ENCODE measurements around the gene FARP2. TPM values are rescaled to one million over a fixed set of nuclear protein-coding genes. Genes with fewer than 3 reads are reported as not detected.

The FARP2 gene
- total and polyA plus RNA-seq, 2 of the 4 experiments (the other 2 are of a cell fraction), result 17.1 to 30.8 TPM

DNA sequence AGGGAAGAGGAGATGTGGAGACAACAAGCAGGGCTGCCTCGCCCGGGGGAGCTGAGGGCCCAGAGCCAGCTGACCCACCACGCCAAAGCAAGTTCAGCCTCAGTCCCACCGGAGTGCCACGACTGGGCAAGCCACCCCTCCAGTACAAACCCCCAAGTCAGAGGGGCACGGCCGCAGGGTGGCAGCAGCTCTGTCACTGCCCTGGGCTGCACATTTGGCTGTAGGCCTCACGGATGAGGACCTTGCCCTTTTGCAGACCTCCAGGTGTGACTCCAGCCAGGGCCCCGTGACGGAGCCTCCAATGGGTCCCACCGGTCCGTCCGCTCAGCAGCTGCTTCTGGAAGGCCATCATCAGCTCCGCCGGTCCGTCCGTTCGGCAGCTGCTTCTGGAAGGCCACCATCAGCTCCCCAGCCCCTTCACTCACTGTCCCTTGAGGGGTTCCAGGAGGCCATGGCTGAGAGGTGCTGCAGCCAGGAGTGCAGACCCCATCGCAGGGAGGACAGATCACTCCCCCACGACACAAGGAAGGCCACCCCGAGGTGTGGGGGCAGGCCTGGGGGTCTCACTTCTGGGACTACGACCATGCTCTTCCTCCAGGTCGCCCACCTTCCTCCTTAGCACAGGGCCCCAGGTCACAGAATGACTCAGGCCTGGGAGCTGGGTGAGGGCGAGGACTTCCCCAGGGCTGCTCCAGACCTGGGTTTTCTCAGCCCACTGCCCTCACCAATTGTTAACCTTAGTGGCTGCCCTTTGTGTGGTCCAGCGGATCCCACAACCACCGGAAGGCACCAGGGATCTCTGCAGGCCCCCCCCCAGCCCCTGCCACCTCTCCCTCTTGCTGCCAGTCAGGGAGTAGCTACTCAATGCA, 176.9 kb downstream of the FARP2 start (continued):
- TF ChIP-seq MAFK (IDR thresholded peaks at IDR 0.05; ENCODE audit: low read depth, low read length), result no peak

DNA sequence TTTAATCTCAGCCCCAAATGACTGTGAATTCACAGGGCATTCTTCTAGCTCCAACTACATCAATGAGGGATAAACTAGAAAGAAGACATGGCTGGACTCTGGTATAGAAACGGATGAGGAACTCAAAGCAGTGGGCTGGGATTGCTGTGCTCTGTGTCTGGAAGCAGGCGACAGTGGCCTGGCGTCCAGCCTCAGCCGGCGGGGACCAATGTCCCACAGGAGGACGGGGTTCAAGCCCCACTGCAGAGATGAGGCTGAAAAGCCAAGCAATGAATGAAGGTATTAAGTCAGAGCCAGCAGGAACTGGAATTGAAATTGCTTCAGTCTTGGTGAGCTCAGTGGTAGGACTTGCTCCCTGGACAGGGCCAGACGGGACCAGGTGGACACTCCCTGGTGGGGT, 178.2 kb downstream of the FARP2 start:
- Histone ChIP-seq H4K91ac (ENCODE audit: insufficient read depth, low read depth, low read length) (no peak overlapping the region), H3K23ac (ENCODE audit: low read depth, low read length) (no peak overlapping the region), H3K4me2 (ENCODE audit: low read depth, low read length) (no peak overlapping the region), H4K5ac (ENCODE audit: low read depth, low read length) (no peak overlapping the region), H3K4me3 (ENCODE audit: insufficient read depth, low read depth, low read length) (no peak overlapping the region), H3K14ac (replicated peaks; ENCODE audit: low read depth, low read length) (no peak overlapping the region), H2BK20ac (ENCODE audit: low read depth, low read length) (no peak overlapping the region), H3K79me1 (ENCODE audit: low read depth in 1 of 2, low read length in 2 of 2) (no peaks in the 10 kb centered on the region), H3K4me1 (ENCODE audit: control insufficient read depth, insufficient read depth, low read length) (no peaks in the 10 kb centered on the region), H3K9ac (ENCODE audit: low read depth, low read length) (no peak overlapping the region), H3K27ac (ENCODE audit: insufficient read depth, low read length) (no peak overlapping the region), H4K20me1 (ENCODE audit: insufficient read depth, low read length) (no peaks in the 10 kb centered on the region), H3K9me3 (ENCODE audit: control insufficient read depth, insufficient read depth, low read length) (no peaks in the 10 kb centered on the region), H2BK5ac (ENCODE audit: low read depth, low read length, poor library complexity, severe bottlenecking) (no peak overlapping the region), H3K4ac (ENCODE audit: low read depth, low read length) (no peak overlapping the region), H2AK9ac (replicated peaks; ENCODE audit: low read depth, low read length, poor library complexity) (no peak overlapping the region), H3K56ac (ENCODE audit: extremely low read depth, insufficient read depth, low read length) (no peak overlapping the region), H3K36me3 (ENCODE audit: control insufficient read depth, insufficient read depth, low read length) (no peaks in the 10 kb centered on the region), H2BK120ac (ENCODE audit: low read depth, low read length) (no peak overlapping the region), H3K18ac (ENCODE audit: low read depth, low read length) (no peak overlapping the region), H4K8ac (ENCODE audit: low read depth in 2 of 2, low read length in 2 of 2) (no peak overlapping the region), H2BK15ac (ENCODE audit: low read depth, low read length) (no peak overlapping the region), H2AFZ (replicated peaks; ENCODE audit: low read length, poor library complexity) (peak overlapping the region; percentile 17), H2AK5ac (ENCODE audit: low read depth, low read length) (no peak overlapping the region), H3K9me1 (ENCODE audit: insufficient read depth, low read length) (no peaks in the 10 kb centered on the region), H3K27me3 (ENCODE audit: control insufficient read depth, insufficient read depth, low read length) (peaks cover 25% of the 10 kb centered on the region)
- in situ Hi-C loops (cut with MboI; ENCODE audit: low sequenced_read_pairs), result no loop called here
- dilution Hi-C loops (cut with HindIII; ENCODE audit: low sequenced_read_pairs, unreplicated experiment), result no loop called here
- intact Hi-C loops (cut with micrococcal nuclease), result no loop called here
- no TSS peak for BruUV-seq (replicated peaks)
- no peak for ATAC-seq (ENCODE audit: low read depth)
- DNase-seq, result no peak
- ChIA-PET CTCF (no interaction called here), POLR2A (ENCODE audit: unreplicated experiment) (no interaction called here)
- 83% methylated on average over 7 of the region's 7 CpGs; no CpG with 5 or more reads in 1 of the 2 experiments for WGBS, 2 experiments (ENCODE audit: extremely low coverage in 2 of 2, insufficient read length in 1 of 2)
- TF ChIP-seq, protein P1, sequence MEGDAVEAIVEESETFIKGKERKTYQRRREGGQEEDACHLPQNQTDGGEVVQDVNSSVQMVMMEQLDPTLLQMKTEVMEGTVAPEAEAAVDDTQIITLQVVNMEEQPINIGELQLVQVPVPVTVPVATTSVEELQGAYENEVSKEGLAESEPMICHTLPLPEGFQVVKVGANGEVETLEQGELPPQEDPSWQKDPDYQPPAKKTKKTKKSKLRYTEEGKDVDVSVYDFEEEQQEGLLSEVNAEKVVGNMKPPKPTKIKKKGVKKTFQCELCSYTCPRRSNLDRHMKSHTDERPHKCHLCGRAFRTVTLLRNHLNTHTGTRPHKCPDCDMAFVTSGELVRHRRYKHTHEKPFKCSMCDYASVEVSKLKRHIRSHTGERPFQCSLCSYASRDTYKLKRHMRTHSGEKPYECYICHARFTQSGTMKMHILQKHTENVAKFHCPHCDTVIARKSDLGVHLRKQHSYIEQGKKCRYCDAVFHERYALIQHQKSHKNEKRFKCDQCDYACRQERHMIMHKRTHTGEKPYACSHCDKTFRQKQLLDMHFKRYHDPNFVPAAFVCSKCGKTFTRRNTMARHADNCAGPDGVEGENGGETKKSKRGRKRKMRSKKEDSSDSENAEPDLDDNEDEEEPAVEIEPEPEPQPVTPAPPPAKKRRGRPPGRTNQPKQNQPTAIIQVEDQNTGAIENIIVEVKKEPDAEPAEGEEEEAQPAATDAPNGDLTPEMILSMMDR (conservative IDR thresholded peaks at IDR 0.05; ENCODE audit: low read depth, low read length), result no peak
- no peak for TF ChIP-seq MAZ (IDR thresholded peaks at IDR 0.05; ENCODE audit: borderline replicate concordance, low read depth, low read length)
- TF ChIP-seq, protein P2, sequence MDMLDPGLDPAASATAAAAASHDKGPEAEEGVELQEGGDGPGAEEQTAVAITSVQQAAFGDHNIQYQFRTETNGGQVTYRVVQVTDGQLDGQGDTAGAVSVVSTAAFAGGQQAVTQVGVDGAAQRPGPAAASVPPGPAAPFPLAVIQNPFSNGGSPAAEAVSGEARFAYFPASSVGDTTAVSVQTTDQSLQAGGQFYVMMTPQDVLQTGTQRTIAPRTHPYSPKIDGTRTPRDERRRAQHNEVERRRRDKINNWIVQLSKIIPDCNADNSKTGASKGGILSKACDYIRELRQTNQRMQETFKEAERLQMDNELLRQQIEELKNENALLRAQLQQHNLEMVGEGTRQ (IDR thresholded peaks at IDR 0.05; ENCODE audit: low read depth, low read length), result no peak
- TF ChIP-seq, protein P3, sequence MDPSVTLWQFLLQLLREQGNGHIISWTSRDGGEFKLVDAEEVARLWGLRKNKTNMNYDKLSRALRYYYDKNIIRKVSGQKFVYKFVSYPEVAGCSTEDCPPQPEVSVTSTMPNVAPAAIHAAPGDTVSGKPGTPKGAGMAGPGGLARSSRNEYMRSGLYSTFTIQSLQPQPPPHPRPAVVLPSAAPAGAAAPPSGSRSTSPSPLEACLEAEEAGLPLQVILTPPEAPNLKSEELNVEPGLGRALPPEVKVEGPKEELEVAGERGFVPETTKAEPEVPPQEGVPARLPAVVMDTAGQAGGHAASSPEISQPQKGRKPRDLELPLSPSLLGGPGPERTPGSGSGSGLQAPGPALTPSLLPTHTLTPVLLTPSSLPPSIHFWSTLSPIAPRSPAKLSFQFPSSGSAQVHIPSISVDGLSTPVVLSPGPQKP (IDR thresholded peaks at IDR 0.05; ENCODE audit: borderline replicate concordance, low read depth, low read length), result no peak
- no peak for TF ChIP-seq MAFK (IDR thresholded peaks at IDR 0.05; ENCODE audit: low read depth, low read length)
- TF ChIP-seq CHD1 (IDR thresholded peaks at IDR 0.05; ENCODE audit: low read depth, low read length), result no peak
- no peak for TF ChIP-seq CEBPB (IDR thresholded peaks at IDR 0.05; ENCODE audit: low read depth, low read length)
- TF ChIP-seq NFE2L2 (IDR thresholded peaks at IDR 0.05; ENCODE audit: low read depth, low read length), result no peak
- no peak for TF ChIP-seq RCOR1 (IDR thresholded peaks at IDR 0.05; ENCODE audit: insufficient replicate concordance, low read length)
- no peak for TF ChIP-seq SMC3 (IDR thresholded peaks at IDR 0.05; ENCODE audit: low read depth, low read length)
- no peak for TF ChIP-seq RAD21 (IDR thresholded peaks at IDR 0.05; ENCODE audit: low read length)
- TF ChIP-seq RFX5 (IDR thresholded peaks at IDR 0.05; ENCODE audit: low read depth, low read length), result no peak
- TF ChIP-seq POLR2A (IDR thresholded peaks at IDR 0.05; ENCODE audit: low read depth, low read length), result no peak

Measured in IMR-90 (cell line).